Vagina (tissue), 2 donors: ENCODE measurements around the gene KCNE2. TPM values are rescaled to one million over a fixed set of nuclear protein-coding genes. Genes with fewer than 3 reads are reported as not detected.
"Not testable (repeated sequence)": the region's sequence is repeated elsewhere in the genome, so short reads cannot be mapped to it uniquely, and the experiment has no call there.

ENCODE experiments used
- DNase-seq, 2 donors: peaks; one replicate each; pipeline ENCODE4 v3.0.0-alpha.2; 2017; ENCODE audit errors: extremely low spot score in 2 of 2
- H3K27ac ChIP-seq: fragments of 200-600 bp; sonication (generic); one replicate; pipeline ENCODE4 v1.5.1; 2019
- H3K27me3 ChIP-seq: fragments of 200-600 bp; sonication (generic); one replicate; pipeline ENCODE4 v1.5.1; 2019
- H3K36me3 ChIP-seq, 2 donors: fragments of 200-600 bp; sonication (generic); one replicate each; pipeline ENCODE4 v1.5.1; 2017 to 2019
- H3K4me1 ChIP-seq: fragments of 200-600 bp; sonication (generic); one replicate; pipeline ENCODE4 v1.5.1; 2019
- H3K4me3 ChIP-seq, 2 donors: fragments of 200-600 bp; sonication (generic); 1 replicate in 1 of 2; 2 replicates in 1 of 2; pipeline ENCODE4 v1.5.1; 2016 to 2019
- H3K9me3 ChIP-seq: fragments of 200-600 bp; sonication (generic); one replicate; pipeline ENCODE4 v1.5.1; 2019
- POLR2A ChIP-seq, 2 donors: fragments of 450-650 bp; IDR thresholded peaks; one replicate each; pipeline ENCODE4 v1.6.1; 2017; ENCODE audit warnings: antibody characterized with exemption in 2 of 2, mild to moderate bottlenecking in 2 of 2, moderate library complexity in 2 of 2
- POLR2AphosphoS5 ChIP-seq, 2 donors: sonication (generic); formaldehyde crosslinking; IDR thresholded peaks; one replicate each; pipeline ENCODE4 v1.9.0; 2017; ENCODE audit warnings: antibody characterized with exemption in 2 of 2, mild to moderate bottlenecking in 2 of 2, low read depth in 1 of 2; ENCODE audit not compliant: insufficient read depth in 1 of 2
- intact Hi-C: fragments of 100-400 bp; cut with DNase I; formaldehyde crosslinking; loops from one replicate; pipeline ENCODE4 v1.15.1; 2023
- total RNA-seq: library from RNA; depleted of rRNA; stranded (reverse); fragments of >200 nt; gene quantifications from one replicate; pipeline ENCODE4 v1.2.3, GENCODE V29; 2016
- TF ChIP-seq, protein P1 (sequence below), 3 experiments: fragments of 450-650 bp in 2 of 3; fragments of 200-600 bp in 1 of 3; sonication (generic) in 1 of 3; IDR thresholded peaks; one replicate each; pipeline ENCODE4 v1.5.1; 2017 to 2019; ENCODE audit warnings: antibody characterized with exemption in 3 of 3, mild to moderate bottlenecking in 2 of 3, moderate library complexity in 2 of 3

The KCNE2 gene
- total RNA-seq, 1 donor from 2014 or later: not detected

DNA sequence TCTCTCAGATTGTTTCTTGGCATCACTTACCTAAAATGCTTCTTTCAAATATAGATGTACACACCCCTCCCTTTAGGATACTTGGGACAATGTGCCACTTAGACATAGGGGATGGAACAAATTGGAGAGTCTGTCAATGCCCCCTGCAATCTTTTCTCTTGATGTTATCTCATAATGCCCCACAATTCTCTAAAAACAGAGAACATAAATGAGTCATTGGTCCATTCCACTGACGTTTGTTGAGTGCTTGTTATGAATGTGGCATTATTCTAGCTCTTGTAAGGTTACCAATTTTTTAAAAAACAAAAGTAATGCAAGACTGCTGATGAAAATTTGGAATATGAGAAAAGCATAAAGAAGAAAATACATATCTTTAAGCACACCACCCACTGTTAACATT lies 5.9 kb downstream of the KCNE2 start:
- Histone ChIP-seq H3K27me3 (no peaks in the 10 kb centered on the region), H3K4me1 (no peaks in the 10 kb centered on the region), H3K4me3 (no peak overlapping the region), H3K36me3 (no peaks in the 10 kb centered on the region), H3K9me3 (no peaks in the 10 kb centered on the region), H3K27ac (no peak overlapping the region)
- TF ChIP-seq POLR2AphosphoS5 (IDR thresholded peaks at IDR 0.05; ENCODE audit: insufficient read depth in 1 of 2, low read depth in 1 of 2) (no peak), POLR2A (IDR thresholded peaks at IDR 0.05) (no peak)
- TF ChIP-seq, protein P1, sequence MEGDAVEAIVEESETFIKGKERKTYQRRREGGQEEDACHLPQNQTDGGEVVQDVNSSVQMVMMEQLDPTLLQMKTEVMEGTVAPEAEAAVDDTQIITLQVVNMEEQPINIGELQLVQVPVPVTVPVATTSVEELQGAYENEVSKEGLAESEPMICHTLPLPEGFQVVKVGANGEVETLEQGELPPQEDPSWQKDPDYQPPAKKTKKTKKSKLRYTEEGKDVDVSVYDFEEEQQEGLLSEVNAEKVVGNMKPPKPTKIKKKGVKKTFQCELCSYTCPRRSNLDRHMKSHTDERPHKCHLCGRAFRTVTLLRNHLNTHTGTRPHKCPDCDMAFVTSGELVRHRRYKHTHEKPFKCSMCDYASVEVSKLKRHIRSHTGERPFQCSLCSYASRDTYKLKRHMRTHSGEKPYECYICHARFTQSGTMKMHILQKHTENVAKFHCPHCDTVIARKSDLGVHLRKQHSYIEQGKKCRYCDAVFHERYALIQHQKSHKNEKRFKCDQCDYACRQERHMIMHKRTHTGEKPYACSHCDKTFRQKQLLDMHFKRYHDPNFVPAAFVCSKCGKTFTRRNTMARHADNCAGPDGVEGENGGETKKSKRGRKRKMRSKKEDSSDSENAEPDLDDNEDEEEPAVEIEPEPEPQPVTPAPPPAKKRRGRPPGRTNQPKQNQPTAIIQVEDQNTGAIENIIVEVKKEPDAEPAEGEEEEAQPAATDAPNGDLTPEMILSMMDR (IDR thresholded peaks at IDR 0.05): no peak
- intact Hi-C loops: no loop called here
- peak in 1 of 2 donors; percentile 6 for DNase-seq

- peak in 1 of 2 donors; percentile 52 for DNase-seq
- TF ChIP-seq, protein P1 (IDR thresholded peaks at IDR 0.05): no peak
- TF ChIP-seq POLR2AphosphoS5 (IDR thresholded peaks at IDR 0.05; ENCODE audit: insufficient read depth in 1 of 2, low read depth in 1 of 2) (no peak), POLR2A (IDR thresholded peaks at IDR 0.05) (no peak)
- no peak overlapping the region for H3K4me3 ChIP-seq
- H3K27me3 ChIP-seq: no peaks in the 10 kb centered on the region
- intact Hi-C loops: no loop called here
- H3K4me1 ChIP-seq: no peaks in the 10 kb centered on the region
- no peaks in the 10 kb centered on the region for H3K9me3 ChIP-seq
- no peak overlapping the region for H3K27ac ChIP-seq
- no peaks in the 10 kb centered on the region for H3K36me3 ChIP-seq
Measured at GRCh38 chr21:34372321-34372720, 8.5 kb downstream of the KCNE2 start.

DNA sequence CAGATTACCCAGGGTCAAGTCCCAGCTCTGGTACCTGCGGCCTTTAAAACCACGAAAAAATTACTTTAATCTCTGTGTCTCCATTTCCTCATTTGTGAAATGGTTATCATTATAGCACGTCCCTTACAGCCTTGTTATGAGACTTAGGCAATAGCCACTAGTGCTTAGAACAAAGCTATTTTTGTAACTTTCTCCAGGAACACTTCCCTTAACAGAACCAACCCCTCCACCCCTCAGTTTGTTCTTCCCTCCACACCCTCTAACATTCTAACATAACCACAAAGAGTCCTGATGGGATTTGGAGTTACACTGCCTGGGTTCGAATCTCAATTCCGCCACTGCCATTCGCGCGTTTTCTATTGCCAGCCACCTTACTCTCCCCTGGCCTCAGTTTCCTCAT lies 10.7 kb downstream of the KCNE2 start:
- H3K4me1 ChIP-seq, H3K4me3 ChIP-seq, H3K27me3 ChIP-seq, DNase-seq, H3K9me3 ChIP-seq, H3K27ac ChIP-seq, intact Hi-C loops, H3K36me3 ChIP-seq: not testable (repeated sequence)

GRCh38 chr21:34374940-34375618 lies 11.3 kb downstream of the KCNE2 start, which contains the start of gene SMIM11:
Gene SMIM11, plus strand, starts transcription at chr21:34375507. Its CDS starts 3,998 bp downstream, at chr21:34379505.
- H3K27ac ChIP-seq, H3K36me3 ChIP-seq, H3K9me3 ChIP-seq, intact Hi-C loops, DNase-seq, H3K4me3 ChIP-seq, H3K27me3 ChIP-seq, H3K4me1 ChIP-seq: not testable (repeated sequence)

DNA sequence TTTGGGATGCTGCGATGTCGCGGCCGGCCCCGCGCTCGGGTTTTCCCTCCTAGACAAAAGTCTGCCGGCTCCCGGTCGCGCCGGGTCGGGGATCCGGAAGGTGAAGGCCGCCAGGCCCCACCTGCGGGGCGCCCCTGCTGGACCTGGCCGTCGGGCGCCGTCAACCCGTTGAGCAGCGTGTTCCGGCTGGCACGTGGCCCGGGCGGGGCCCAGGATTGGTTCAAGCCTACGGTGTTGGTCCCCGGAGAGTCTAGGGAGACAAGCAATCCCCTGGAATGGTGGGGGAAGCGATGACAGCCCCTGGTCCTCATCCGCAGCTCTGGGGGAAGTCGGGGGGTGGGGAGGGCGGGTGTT lies 11.8 kb downstream of the KCNE2 start:
- H3K4me3 ChIP-seq, H3K9me3 ChIP-seq, intact Hi-C loops: not testable (repeated sequence)

DNA sequence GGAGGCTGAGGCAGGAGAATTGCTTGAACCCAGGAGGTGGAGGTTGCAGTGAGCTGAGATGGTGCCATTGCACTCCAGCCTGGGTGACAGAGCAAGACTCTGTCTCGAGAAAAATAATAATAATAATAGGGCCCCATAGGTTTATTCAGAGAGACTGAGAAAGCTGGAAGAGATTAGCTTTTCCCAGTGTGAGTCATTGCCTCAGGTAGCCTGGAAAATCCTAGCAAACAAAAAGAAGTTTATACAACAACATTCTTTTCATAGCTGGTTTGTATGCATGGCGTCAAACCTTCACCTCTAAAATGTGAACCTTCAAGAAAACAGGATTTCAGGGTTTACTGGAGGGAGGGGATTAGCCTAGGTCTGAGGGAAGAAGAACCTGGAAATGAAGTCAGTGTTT lies 19.3 kb downstream of the KCNE2 start:
- intact Hi-C loops, H3K27me3 ChIP-seq: not testable (repeated sequence)

More for the DNA sequence above, 11.8 kb downstream of the KCNE2 start:
- not testable (repeated sequence) for H3K4me1 ChIP-seq, H3K36me3 ChIP-seq, H3K27ac ChIP-seq, H3K27me3 ChIP-seq, DNase-seq

GRCh38 chr21:34383724-34384415 lies 20.1 kb downstream of the KCNE2 start:
- H3K4me3 ChIP-seq, H3K9me3 ChIP-seq, intact Hi-C loops, H3K4me1 ChIP-seq, H3K27me3 ChIP-seq, H3K36me3 ChIP-seq, DNase-seq, H3K27ac ChIP-seq: not testable (repeated sequence)

More for the DNA sequence above, 19.3 kb downstream of the KCNE2 start:
- not testable (repeated sequence) for H3K4me3 ChIP-seq, H3K27ac ChIP-seq, H3K4me1 ChIP-seq, H3K36me3 ChIP-seq, DNase-seq, H3K9me3 ChIP-seq

GRCh38 chr21:34400522-34400921 lies 36.7 kb downstream of the KCNE2 start:
- H3K36me3 ChIP-seq, DNase-seq, H3K27me3 ChIP-seq, H3K4me1 ChIP-seq, intact Hi-C loops, H3K27ac ChIP-seq, H3K9me3 ChIP-seq, H3K4me3 ChIP-seq: not testable (repeated sequence)

GRCh38 chr21:34404742-34405141 lies 40.9 kb downstream of the KCNE2 start:
- intact Hi-C loops, DNase-seq, H3K4me3 ChIP-seq, H3K4me1 ChIP-seq, H3K36me3 ChIP-seq, H3K27me3 ChIP-seq, H3K9me3 ChIP-seq, H3K27ac ChIP-seq: not testable (repeated sequence)

DNA sequence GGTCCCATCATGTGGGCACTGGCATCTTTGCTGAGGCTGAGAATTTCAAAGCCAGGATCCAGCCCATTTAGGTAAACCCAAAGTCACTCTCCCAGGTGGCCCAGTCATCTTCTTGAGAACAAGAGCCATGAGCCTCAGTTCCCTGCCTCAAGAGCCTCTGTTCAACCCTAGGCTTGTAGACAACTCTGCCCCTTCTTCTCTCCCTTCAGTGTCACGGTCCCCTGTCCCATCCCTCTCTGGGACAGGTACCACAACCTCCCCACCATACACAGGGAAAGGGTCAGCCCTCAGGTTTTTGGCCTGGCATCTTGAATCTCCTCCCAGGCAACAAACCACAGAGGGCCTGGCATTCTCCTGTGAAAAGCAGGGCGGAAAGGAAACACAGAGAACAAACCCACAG lies 41.9 kb downstream of the KCNE2 start:
- H3K4me3 ChIP-seq, DNase-seq, H3K9me3 ChIP-seq, H3K4me1 ChIP-seq, H3K27me3 ChIP-seq, H3K27ac ChIP-seq, intact Hi-C loops, H3K36me3 ChIP-seq: not testable (repeated sequence)

- H3K4me1 ChIP-seq, H3K9me3 ChIP-seq, H3K27me3 ChIP-seq, intact Hi-C loops, DNase-seq, H3K27ac ChIP-seq, H3K36me3 ChIP-seq, H3K4me3 ChIP-seq: not testable (repeated sequence)
Measured at GRCh38 chr21:34406102-34406501, 42.3 kb downstream of the KCNE2 start.
